Type B pancreatic cell (in vitro differentiated cells): ENCODE measurements around the gene PACRG. TPM values are rescaled to one million over a fixed set of nuclear protein-coding genes. Genes with fewer than 3 reads are reported as not detected.

Experiments
- DNase-seq: peaks from one replicate; pipeline ENCODE4 v3.0.0; 2021; ENCODE audit warnings: mixed read lengths; ENCODE audit not compliant: unreplicated experiment; ENCODE audit errors: extremely low spot score
- H3K27ac Mint-ChIP-seq: 2 replicates; pipeline ENCODE4 v1.8.0; 2021; ENCODE audit warnings: mild to moderate bottlenecking, mixed read lengths
- H3K27me3 Mint-ChIP-seq: 2 replicates; pipeline ENCODE4 v1.8.0; 2021; ENCODE audit warnings: mixed read lengths
- H3K36me3 Mint-ChIP-seq: 2 replicates; pipeline ENCODE4 v1.8.0; 2021; ENCODE audit warnings: mixed read lengths
- H3K4me1 Mint-ChIP-seq: one replicate; pipeline ENCODE4 v1.8.0; 2021; ENCODE audit warnings: mixed read lengths; ENCODE audit not compliant: unreplicated experiment
- H3K4me3 Mint-ChIP-seq: 2 replicates; pipeline ENCODE4 v1.8.0; 2021; ENCODE audit warnings: mild to moderate bottlenecking, mixed read lengths
- H3K9me3 Mint-ChIP-seq: 2 replicates; pipeline ENCODE4 v1.8.0; 2021; ENCODE audit warnings: mixed read lengths
- total RNA-seq: library from RNA; stranded (reverse); gene quantifications from 2 replicates; pipeline ENCODE4 v1.2.1, GENCODE V29; 2021; ENCODE audit warnings: low replicate concordance
- TF ChIP-seq, protein P1 (sequence below): fragments of 200-600 bp; sonication (generic); conservative IDR thresholded peaks from 2 replicates; pipeline ENCODE4 v1.5.0; 2021; ENCODE audit warnings: antibody characterized with exemption, mild to moderate bottlenecking

Gene PACRG
- total RNA-seq, 1 donor from 2014 or later = 5.6 TPM

DNA sequence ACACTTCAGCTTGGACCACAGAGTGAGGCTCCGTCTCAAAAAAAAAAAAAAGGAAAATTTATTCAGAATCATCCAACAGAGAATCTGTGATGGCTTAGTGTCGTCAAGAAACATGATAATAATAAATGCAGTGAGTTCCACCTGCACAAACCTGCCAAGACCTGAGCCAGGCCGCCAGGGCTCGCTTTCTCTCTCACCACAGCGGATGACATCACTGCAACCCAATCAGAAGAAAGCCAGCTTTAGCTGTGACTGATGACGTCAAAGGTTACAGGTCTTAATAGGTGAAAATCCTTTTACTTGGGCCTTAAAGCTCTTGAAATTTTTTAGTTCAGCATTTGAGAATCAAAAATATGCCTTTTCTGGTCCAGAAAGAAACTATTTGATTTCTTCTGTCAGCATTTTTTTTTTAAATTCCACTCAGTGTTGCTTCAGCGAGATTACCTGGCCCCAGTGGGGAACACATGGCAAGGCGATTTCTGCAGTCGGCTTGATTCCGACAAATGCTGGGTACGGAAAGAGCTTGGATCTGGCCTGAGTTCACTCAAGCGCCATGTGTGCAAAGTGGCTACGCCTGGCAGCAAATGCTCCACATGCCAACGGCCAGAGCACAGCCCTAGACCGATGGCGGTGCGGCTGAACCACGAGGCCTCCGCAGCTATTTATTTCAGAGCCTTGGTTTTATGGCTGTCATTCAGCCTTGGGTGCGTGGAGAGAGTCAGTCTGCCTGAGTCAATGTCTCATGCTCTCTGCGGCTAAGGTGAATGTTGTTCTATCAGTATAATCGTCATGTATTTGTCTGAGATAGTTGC, 581.1 kb downstream of the PACRG start:
- H3K9me3 Mint-ChIP-seq = no peaks in the 10 kb centered on the region
- no peak overlapping the region for H3K27ac Mint-ChIP-seq
- TF ChIP-seq, protein P1, sequence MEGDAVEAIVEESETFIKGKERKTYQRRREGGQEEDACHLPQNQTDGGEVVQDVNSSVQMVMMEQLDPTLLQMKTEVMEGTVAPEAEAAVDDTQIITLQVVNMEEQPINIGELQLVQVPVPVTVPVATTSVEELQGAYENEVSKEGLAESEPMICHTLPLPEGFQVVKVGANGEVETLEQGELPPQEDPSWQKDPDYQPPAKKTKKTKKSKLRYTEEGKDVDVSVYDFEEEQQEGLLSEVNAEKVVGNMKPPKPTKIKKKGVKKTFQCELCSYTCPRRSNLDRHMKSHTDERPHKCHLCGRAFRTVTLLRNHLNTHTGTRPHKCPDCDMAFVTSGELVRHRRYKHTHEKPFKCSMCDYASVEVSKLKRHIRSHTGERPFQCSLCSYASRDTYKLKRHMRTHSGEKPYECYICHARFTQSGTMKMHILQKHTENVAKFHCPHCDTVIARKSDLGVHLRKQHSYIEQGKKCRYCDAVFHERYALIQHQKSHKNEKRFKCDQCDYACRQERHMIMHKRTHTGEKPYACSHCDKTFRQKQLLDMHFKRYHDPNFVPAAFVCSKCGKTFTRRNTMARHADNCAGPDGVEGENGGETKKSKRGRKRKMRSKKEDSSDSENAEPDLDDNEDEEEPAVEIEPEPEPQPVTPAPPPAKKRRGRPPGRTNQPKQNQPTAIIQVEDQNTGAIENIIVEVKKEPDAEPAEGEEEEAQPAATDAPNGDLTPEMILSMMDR = no peak
- no peaks in the 10 kb centered on the region for H3K36me3 Mint-ChIP-seq
- H3K4me1 Mint-ChIP-seq = peaks cover 8% of the 10 kb centered on the region
- no peak overlapping the region for H3K4me3 Mint-ChIP-seq
- no peak for DNase-seq
- peaks cover 3% of the 10 kb centered on the region for H3K27me3 Mint-ChIP-seq

DNA sequence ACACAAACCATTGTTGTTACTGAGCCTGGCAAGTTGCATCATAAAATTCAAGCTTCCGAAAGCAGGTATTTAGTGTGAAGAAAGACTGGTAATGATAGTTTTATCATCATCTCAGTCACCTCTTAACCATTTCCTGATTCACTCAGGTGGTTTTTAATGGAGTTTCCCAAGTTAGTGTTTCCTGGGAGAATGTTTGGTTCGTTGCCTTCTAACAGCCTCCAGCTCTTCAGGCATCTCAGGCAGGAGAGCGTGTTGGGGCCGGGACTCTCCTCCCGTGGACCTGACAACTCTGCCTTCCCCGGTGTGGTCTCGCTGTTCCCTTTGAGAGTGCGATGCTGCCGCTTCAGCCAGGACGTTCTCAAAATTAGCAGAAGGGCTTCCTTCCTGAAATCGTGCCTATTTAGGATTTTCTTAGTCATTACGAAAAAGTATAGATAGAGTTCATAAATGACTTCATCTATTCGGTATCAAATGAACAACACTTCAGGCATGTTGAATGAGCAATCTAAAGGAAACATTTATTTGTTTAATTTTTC, 581.8 kb downstream of the PACRG start:
- no peaks in the 10 kb centered on the region for H3K36me3 Mint-ChIP-seq
- H3K27ac Mint-ChIP-seq = no peak overlapping the region
- H3K4me1 Mint-ChIP-seq = peaks cover 4% of the 10 kb centered on the region
- no peaks in the 10 kb centered on the region for H3K9me3 Mint-ChIP-seq
- H3K27me3 Mint-ChIP-seq = peaks cover 3% of the 10 kb centered on the region
- no peak overlapping the region for H3K4me3 Mint-ChIP-seq
- TF ChIP-seq, protein P1 = no peak
- DNase-seq = no peak

DNA sequence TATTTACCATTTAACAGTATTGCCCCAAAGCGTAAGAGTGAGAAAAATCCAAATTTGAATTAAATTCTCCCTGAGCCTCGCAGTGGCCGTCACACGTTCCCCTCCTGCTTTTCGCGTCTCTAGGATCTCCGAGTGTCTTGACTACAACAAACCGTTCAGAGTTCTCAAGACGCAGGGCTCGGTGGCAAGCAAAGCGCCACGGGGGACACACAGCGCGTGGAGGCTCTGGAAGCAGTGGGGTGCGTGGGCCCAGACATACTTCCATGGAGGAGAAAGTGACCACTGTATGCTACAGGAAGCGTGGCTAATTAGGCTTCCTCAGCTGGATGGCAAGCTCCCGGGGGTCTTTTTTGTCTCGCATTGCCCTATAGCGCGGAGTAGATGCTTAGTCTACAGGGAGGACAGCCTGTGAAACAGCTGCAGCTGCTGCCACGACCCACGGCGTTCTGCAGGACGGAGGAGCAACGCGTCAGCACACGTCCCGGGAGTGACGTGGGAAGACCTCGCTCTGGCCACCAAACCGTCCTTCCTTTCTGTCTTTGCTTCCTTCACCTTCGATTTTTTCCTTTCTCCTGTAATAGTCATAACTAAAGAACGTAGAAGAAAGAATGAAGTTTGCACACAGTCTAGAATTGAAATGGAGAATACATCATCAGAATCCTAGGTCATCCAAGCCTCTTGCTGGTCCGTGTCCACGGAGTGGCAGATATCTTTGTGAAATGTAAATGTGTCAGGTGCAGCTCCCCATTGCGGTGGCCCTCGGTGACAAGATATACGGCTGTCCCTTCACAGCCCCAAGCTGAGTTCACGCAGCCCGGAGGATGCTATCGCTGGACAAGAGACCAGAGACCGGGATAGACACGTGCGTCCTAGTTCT, 582.6 kb downstream of the PACRG start:
- no peaks in the 10 kb centered on the region for H3K4me1 Mint-ChIP-seq
- DNase-seq = no peak
- H3K4me3 Mint-ChIP-seq = no peak overlapping the region
- H3K36me3 Mint-ChIP-seq = no peaks in the 10 kb centered on the region
- H3K9me3 Mint-ChIP-seq = no peaks in the 10 kb centered on the region
- peaks cover 6% of the 10 kb centered on the region for H3K27me3 Mint-ChIP-seq
- TF ChIP-seq, protein P1 = no peak
- H3K27ac Mint-ChIP-seq = no peak overlapping the region

DNA sequence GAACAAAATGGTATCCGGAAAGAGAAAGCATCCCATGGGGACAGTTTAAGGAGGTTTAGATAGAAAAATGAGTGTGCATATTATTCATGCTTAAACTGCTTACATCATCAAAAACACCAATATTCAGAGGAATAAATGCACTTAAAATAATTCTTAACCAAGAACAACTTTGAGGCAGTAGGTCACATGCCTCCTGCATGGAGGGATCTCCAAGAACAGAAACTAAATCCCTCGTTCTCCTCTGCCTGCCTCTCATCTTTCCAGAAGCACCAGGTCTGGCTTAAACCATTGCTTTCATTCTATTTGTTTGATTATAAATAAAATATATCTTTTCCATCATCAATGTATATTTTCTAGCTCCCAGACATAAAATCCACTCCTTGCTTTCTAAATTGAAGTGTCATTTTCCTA, 583.2 kb downstream of the PACRG start:
- Mint-ChIP-seq H3K9me3 (no peaks in the 10 kb centered on the region), H3K27ac (no peak overlapping the region), H3K27me3 (peaks cover 7% of the 10 kb centered on the region), H3K4me1 (no peaks in the 10 kb centered on the region), H3K36me3 (no peaks in the 10 kb centered on the region), H3K4me3 (no peak overlapping the region)
- TF ChIP-seq, protein P1 = no peak
- DNase-seq = no peak

DNA sequence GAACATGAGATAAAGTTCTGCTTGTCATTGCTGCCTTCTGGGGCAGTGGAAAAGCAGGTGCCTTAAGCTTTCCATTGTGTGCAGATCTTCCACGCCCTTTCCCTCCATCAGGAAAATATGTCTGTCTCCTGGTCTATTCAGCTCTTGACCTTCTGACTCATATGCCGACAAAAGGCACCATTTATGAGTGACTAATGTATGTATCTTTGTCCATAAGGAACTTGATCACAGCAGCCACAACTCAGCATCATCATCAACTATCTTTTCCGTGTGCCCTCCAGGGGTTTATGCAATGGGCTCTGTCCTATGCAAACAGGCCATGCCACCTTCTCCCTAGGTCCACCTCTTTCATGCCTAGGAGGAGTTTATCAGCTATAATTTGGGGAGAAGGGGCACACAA, 584.1 kb downstream of the PACRG start:
- H3K4me3 Mint-ChIP-seq = no peak overlapping the region
- TF ChIP-seq, protein P1 = no peak
- peaks cover 7% of the 10 kb centered on the region for H3K27me3 Mint-ChIP-seq
- DNase-seq = no peak
- no peak overlapping the region for H3K27ac Mint-ChIP-seq
- H3K9me3 Mint-ChIP-seq = no peaks in the 10 kb centered on the region
- no peaks in the 10 kb centered on the region for H3K4me1 Mint-ChIP-seq
- no peaks in the 10 kb centered on the region for H3K36me3 Mint-ChIP-seq
